HEK293T (cell line): ENCODE results near the gene PTPRO.

Source experiments
- ARNT ChIP-seq: fragments of 450-650 bp; IDR thresholded peaks from 2 replicates; pipeline ENCODE4 v1.6.1; 2017; ENCODE audit warnings: mild to moderate bottlenecking
- BHLHE40 ChIP-seq: fragments of 450-650 bp; IDR thresholded peaks from 2 replicates; pipeline ENCODE4 v1.6.1; 2016; ENCODE audit warnings: mild to moderate bottlenecking, moderate library complexity, borderline replicate concordance
- CTBP1 ChIP-seq: fragments of 450-650 bp; IDR thresholded peaks from 2 replicates; pipeline ENCODE4 v1.6.1; 2016; ENCODE audit warnings: borderline replicate concordance
- FOXA1 ChIP-seq: fragments of 450-650 bp; IDR thresholded peaks from 2 replicates; pipeline ENCODE4 v1.6.1; 2016; ENCODE audit warnings: mild to moderate bottlenecking
- NFRKB ChIP-seq: fragments of 450-650 bp; IDR thresholded peaks from 2 replicates; pipeline ENCODE4 v1.6.1; 2016; ENCODE audit warnings: mild to moderate bottlenecking, moderate library complexity
- SP1 ChIP-seq: fragments of 450-650 bp; IDR thresholded peaks from 2 replicates; pipeline ENCODE4 v1.6.1; 2017
- SUZ12 ChIP-seq: fragments of 450-650 bp; IDR thresholded peaks from 2 replicates; pipeline ENCODE4 v1.6.1; 2016; ENCODE audit warnings: mild to moderate bottlenecking
- TARDBP ChIP-seq: fragments of 450-650 bp; IDR thresholded peaks from 2 replicates; pipeline ENCODE4 v1.6.1; 2016

- TF ChIP-seq SUZ12 (no peak), BHLHE40 (no peak), CTBP1 (no peak), FOXA1 (no peak), SP1 (no peak), NFRKB (no peak), ARNT (no peak), TARDBP (no peak)
These were observed 11.9 kb downstream of the PTPRO start for GRCh38 chr12:15334225-15334624.
